Measurements from ENCODE around the gene SC5D.

Gene SC5D

DNA sequence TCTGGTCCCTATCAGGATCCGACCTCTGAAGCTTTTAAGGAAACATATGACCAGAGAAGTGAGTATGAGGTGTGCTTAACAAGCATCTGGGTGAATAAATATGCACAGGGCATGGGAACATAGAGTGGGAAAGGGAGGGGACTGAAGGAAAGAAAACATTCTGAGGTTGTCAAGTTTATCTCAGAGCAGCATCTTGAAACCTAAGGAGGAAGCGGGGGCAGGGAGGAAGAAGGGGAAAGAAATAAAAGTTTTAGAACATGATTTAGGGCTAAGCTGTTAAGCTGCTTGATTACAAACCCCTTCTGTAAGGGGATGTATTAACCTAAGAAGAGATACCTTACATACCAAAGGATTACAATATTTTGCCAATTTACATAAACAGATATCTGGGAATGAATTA lies 24.0 kb upstream of the SC5D start:
- Mint-ChIP-seq H3K9me3 (no peaks in the 10 kb centered on the region), H3K27me3 (ENCODE audit: low read depth) (peaks cover 42% of the 10 kb centered on the region), H3K27ac (no peak overlapping the region), H3K4me1 (ENCODE audit: low read depth) (peaks cover 7% of the 10 kb centered on the region), H3K36me3 (ENCODE audit: low read depth) (no peaks in the 10 kb centered on the region), H3K4me3 (no peak overlapping the region)
- no peak for DNase-seq (ENCODE audit: low spot score)

DNA sequence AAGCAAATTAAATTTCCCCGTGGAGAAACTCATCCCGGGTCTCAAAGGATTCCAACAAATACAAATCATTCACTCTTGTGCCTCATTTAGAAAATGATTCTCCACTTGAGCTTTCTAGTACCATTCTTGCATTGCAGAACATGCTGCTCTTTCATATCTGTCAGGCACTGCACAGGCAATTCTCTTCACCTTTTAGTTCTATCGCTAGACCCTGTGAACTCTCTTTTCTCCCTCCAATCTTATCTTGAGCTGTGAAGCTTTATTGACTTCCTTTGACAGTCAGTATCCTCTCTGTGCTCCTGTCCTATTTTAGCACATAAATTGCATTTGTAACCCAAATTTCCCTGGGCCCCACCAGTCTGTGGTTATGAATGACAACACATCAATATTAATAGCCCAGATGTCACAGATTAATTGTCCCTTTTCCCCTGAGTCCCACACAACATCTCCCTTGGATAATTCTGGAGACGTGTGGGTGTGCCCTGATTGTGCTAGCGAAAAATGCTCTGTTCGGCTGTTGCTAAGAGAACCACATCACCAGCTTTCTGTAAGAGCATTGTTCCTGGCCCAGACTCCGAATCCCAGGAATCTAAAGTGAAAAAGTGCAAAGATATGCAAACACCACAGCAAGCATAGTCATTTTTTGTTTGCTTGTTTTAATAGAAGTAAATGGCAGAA lies 22.4 kb upstream of the SC5D start:
- H3K9me3 Mint-ChIP-seq = no peaks in the 10 kb centered on the region
- DNase-seq (ENCODE audit: low spot score) = no peak
- no peak overlapping the region for H3K4me3 Mint-ChIP-seq
- H3K4me1 Mint-ChIP-seq (ENCODE audit: low read depth) = peaks cover 7% of the 10 kb centered on the region
- no peaks in the 10 kb centered on the region for H3K36me3 Mint-ChIP-seq (ENCODE audit: low read depth)
- peaks cover 44% of the 10 kb centered on the region for H3K27me3 Mint-ChIP-seq (ENCODE audit: low read depth)
- H3K27ac Mint-ChIP-seq = no peak overlapping the region

DNA sequence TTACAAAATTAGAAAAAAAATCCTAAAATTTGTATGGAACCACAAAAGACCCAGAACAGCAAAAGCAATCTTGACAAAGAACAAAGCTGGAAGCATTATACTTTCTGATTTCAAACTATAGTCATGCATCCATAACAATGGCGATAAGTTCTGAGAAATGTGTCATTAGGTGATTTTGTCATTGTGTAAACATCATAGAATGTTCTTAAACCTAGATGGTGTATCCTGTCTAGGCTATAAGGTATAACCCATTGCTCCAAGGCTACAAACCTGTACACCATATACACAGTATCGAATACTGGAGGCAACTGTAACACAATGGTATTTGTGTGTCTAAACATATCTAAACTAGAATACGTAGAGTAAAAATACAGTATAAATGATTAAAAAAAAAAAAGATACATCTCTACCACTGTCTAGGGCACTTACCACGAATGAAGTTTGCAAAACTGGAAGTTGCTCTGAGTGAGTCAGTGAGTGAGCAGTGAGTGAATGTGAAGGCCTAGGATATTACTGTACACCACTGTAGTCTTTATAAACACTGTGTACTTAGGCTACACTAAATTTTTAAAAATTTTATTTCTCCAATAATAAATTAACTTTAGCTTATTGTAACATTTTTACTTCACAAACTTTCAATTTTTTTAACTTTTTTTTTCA lies 18.1 kb upstream of the SC5D start:
- H3K4me3 Mint-ChIP-seq = no peak overlapping the region
- no peak overlapping the region for H3K27ac Mint-ChIP-seq
- peaks cover 17% of the 10 kb centered on the region for H3K9me3 Mint-ChIP-seq
- no peak for DNase-seq (ENCODE audit: low spot score)
- no peaks in the 10 kb centered on the region for H3K4me1 Mint-ChIP-seq (ENCODE audit: low read depth)
- peaks cover 2% of the 10 kb centered on the region for H3K36me3 Mint-ChIP-seq (ENCODE audit: low read depth)
- peaks cover 55% of the 10 kb centered on the region for H3K27me3 Mint-ChIP-seq (ENCODE audit: low read depth)

DNA sequence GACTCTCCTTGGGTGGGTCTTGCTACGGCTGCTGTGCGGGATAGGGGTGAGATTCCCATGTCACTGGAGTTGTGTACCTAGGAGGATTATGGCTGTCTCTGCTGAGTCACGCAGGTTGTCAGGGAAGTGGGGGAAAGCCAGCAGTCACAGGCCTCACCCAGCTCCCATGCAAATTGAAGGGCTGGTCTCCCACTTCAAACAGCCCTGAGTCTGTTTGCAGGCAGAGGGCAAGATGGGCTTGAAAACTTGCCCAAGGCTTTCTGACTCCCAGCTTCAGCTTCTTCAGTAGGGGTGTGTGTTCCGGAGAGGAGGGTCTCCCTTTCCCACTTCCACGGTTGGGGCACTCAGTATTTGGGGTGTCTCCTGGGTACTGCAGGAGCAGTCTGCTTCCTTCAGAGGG lies 10.9 kb upstream of the SC5D start:
- no peaks in the 10 kb centered on the region for H3K4me1 Mint-ChIP-seq (ENCODE audit: low read depth)
- peaks cover 61% of the 10 kb centered on the region for H3K27me3 Mint-ChIP-seq (ENCODE audit: low read depth)
- H3K9me3 Mint-ChIP-seq = peaks cover 17% of the 10 kb centered on the region
- peaks cover 2% of the 10 kb centered on the region for H3K36me3 Mint-ChIP-seq (ENCODE audit: low read depth)
- H3K4me3 Mint-ChIP-seq = no peak overlapping the region
- DNase-seq (ENCODE audit: low spot score) = no peak
- no peak overlapping the region for H3K27ac Mint-ChIP-seq

DNA sequence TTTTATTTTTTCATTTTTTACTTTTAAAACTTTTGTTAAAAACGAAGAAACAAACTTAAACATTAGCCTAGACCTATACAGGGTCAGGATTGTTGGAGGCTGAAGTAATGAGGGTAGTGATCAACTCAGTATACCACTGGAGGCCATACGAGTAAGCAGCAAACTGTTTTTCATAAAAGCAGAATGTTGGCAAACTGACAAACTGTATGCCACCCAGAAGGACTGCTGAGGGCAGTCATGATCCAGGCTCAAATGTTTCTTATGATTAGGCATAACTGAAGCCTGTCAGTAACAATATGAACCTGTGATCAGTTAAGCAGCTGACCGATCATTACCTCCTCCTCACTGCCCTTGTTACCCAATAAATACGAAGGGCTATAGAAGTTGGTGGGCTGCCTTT lies 10.2 kb upstream of the SC5D start:
- H3K4me1 Mint-ChIP-seq (ENCODE audit: low read depth) = no peaks in the 10 kb centered on the region
- no peak for DNase-seq (ENCODE audit: low spot score)
- peaks cover 60% of the 10 kb centered on the region for H3K27me3 Mint-ChIP-seq (ENCODE audit: low read depth)
- H3K27ac Mint-ChIP-seq = no peak overlapping the region
- peaks cover 17% of the 10 kb centered on the region for H3K9me3 Mint-ChIP-seq
- H3K36me3 Mint-ChIP-seq (ENCODE audit: low read depth) = peaks cover 2% of the 10 kb centered on the region
- H3K4me3 Mint-ChIP-seq = no peak overlapping the region

DNA sequence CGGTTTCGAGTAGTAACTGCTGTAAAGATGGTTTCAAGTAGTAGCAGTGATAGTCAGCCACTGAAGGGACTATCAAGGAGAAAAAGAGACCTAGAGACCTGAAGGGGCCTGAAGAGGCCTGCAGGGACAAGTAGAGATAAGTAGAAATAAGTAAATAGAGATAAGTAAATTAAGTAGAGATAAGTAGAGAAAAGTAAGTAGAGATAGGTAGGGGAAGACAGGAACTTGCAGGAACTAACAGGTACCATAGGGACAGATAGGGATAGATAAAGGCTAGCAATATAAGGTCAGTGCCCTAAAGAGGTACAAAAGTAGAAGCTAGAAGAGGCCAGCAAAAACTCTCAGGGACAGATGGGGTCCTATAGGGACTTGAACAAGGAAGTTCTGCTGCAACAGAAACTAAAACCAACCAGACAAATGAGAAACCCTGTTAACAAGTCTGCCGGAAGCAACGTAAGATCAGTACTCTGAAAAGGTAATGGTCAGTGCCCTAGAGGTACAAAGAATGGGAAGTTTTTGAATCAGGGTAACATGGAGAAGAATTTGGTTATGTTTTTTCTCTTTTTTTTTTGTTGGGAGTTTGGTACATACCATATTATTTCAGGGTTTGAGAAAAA lies 9.6 kb upstream of the SC5D start:
- Mint-ChIP-seq H3K9me3 (peaks cover 11% of the 10 kb centered on the region), H3K4me3 (no peak overlapping the region), H3K36me3 (ENCODE audit: low read depth) (peaks cover under 1% of the 10 kb centered on the region), H3K27ac (no peak overlapping the region), H3K4me1 (ENCODE audit: low read depth) (no peaks in the 10 kb centered on the region), H3K27me3 (ENCODE audit: low read depth) (peaks cover 56% of the 10 kb centered on the region)
- DNase-seq (ENCODE audit: low spot score) = no peak

DNA sequence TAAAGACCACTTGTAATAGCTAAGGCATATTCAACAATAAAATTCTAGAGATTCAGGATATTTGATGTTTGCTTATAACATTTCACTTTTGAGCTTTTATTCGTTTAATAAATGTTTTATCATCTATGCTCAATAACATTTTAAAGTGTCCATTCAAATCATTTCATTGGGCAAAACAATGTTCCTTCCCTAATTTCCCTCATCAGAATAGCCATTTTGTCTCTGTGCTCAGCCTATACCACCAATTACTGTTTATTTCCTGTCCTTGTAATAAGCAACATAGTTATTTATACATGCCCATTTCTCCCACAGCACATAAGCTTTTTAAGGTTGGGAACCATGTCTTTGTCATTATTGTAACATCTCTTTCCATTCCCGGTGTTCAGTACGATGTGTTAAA lies 1.3 kb upstream of the SC5D start:
- H3K27me3 Mint-ChIP-seq (ENCODE audit: low read depth) = peaks cover 23% of the 10 kb centered on the region
- no peak overlapping the region for H3K27ac Mint-ChIP-seq
- no peak overlapping the region for H3K4me3 Mint-ChIP-seq
- peaks cover 16% of the 10 kb centered on the region for H3K36me3 Mint-ChIP-seq (ENCODE audit: low read depth)
- peaks cover 7% of the 10 kb centered on the region for H3K9me3 Mint-ChIP-seq
- H3K4me1 Mint-ChIP-seq (ENCODE audit: low read depth) = peaks cover 30% of the 10 kb centered on the region
- no peak for DNase-seq (ENCODE audit: low spot score)

DNA sequence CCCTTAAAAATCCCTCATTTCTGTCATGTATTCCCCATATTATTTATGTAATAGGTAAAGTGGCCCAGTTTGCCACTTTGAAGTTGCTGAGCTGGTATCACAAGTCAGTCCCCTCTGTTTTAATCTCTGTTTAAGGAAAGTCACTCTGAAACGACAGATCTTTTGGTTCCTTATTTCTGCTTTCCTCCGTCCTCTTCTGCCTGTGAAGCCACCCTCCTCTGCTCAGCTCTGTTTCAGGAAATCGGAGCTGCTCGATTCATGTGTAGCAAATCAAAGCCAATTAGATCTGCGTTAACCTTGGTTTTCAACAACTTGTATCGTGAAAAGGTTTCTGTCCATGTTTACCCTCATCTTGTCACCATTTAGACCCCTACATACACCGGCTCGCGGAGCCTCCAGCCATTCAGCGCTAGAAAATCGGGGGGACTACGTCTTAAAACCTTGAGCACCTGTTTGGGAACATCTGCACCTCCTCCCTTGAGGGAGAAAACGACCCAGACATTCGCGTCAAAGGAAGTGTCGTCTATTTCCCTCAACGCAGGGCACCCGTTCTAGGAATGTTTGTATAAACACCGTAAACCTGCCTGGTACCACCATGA lies 576 bp upstream of the SC5D start:
- H3K4me1 Mint-ChIP-seq (ENCODE audit: low read depth) = peaks cover 32% of the 10 kb centered on the region
- H3K9me3 Mint-ChIP-seq = peaks cover 7% of the 10 kb centered on the region
- H3K4me3 Mint-ChIP-seq = peak overlapping the region; percentile 92
- H3K27me3 Mint-ChIP-seq (ENCODE audit: low read depth) = peaks cover 18% of the 10 kb centered on the region
- peak overlapping the region; percentile 88 for H3K27ac Mint-ChIP-seq
- DNase-seq (ENCODE audit: low spot score) = no peak
- H3K36me3 Mint-ChIP-seq (ENCODE audit: low read depth) = peaks cover 20% of the 10 kb centered on the region

DNA sequence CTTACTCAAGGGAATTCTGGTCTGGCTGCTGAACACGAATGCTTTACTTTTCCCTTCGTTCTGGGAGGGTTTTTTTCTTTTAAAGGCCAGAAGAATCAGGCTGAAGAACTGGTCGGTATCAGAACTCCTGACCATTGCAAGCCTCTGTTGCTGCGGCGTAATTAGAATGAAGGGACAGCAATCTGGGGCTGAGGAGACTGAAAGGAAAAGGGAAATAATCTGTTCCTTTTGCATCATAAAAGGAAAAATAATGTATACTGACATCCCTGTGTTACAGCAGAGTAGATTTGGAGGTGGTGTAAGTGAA lies 670 bp downstream of the SC5D start:
- peak overlapping the region; percentile 92 for H3K4me3 Mint-ChIP-seq
- peak overlapping the region; percentile 88 for H3K27ac Mint-ChIP-seq
- peaks cover 34% of the 10 kb centered on the region for H3K4me1 Mint-ChIP-seq (ENCODE audit: low read depth)
- DNase-seq (ENCODE audit: low spot score) = no peak
- peaks cover 11% of the 10 kb centered on the region for H3K27me3 Mint-ChIP-seq (ENCODE audit: low read depth)
- H3K36me3 Mint-ChIP-seq (ENCODE audit: low read depth) = peaks cover 29% of the 10 kb centered on the region
- peaks cover 7% of the 10 kb centered on the region for H3K9me3 Mint-ChIP-seq

DNA sequence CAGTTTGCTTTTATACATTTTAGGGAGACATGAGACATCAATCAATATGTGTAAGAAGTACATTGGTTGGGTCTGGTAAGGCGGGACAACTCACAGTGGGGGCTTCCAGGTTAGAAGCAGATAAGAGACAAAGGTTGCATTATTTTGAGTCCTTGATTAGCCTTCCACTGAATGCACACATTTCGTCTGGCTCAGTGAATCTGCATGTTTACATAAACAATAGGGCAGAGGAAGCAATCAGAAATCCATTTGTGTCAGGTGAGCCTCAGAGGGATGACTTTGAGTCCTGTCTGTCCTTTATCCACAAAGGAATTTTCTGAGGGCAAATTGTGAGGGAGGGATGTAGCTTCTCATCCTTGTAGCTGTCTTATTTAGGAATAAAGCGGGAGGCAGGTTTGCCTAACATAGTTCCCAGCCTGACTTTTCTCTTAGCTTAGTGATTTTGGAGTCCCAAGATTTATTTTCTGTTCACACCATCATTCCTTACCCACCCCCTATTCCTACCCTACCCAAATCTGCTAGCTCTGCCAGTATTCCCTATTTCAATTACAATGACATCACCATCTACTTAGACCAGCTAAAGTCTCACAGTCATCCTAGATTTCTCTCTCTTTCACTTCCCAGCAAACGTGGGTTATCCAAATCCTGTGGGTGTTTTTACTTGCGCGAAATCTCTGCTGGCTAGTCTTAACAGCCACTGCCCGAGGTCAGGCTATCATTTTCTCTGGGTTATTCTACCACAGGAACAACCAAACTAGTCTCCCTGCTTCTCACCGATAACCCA lies 2.9 kb downstream of the SC5D start:
- Mint-ChIP-seq H3K27ac (no peak overlapping the region), H3K27me3 (ENCODE audit: low read depth) (peaks cover 3% of the 10 kb centered on the region), H3K4me3 (no peak overlapping the region), H3K9me3 (peaks cover 4% of the 10 kb centered on the region), H3K36me3 (ENCODE audit: low read depth) (peaks cover 34% of the 10 kb centered on the region), H3K4me1 (ENCODE audit: low read depth) (peaks cover 40% of the 10 kb centered on the region)
- no peak for DNase-seq (ENCODE audit: low spot score)

DNA sequence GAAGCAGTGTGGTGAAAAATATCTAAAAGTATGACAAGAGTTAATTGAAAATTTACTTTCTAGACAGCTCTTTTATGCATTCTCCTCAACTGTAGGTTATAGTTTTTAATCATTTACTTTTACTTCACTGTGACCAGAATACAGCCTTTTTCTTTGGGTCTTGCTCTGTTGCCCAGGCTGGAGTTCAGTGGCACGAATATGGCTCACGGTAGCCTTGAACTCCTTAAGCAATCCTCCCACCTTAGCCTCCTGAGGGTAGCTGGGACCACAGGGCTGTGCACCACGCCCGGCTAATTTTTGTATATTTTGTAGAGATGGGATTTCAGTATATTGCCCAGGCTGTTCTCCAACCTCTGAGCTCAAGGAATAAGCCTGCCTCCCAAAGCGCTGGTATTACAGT lies 5.3 kb downstream of the SC5D start:
- H3K27me3 Mint-ChIP-seq (ENCODE audit: low read depth) = no peaks in the 10 kb centered on the region

DNA sequence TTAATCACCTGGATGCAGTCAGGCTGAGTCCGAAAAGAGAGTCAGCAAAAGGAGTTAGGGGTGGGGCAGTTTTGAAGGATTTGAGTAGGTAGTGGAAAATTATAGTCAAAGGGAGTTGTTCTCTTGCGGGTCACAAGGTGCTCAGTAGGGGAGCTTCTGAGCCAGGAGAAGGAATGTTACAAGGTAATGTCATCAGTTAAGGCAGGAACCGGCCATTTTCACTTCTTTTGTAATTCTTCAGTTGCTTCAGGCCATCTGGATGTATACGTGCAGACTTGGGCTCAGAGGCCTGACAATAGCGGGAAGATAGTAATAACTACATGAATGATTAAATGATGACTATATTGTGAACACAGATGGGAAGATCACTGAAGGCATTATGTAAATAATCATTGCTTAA lies 6.2 kb downstream of the SC5D start:
- Mint-ChIP-seq H3K36me3 (ENCODE audit: low read depth) (peaks cover 42% of the 10 kb centered on the region), H3K27ac (no peak overlapping the region), H3K27me3 (ENCODE audit: low read depth) (no peaks in the 10 kb centered on the region), H3K9me3 (peaks cover 4% of the 10 kb centered on the region), H3K4me1 (ENCODE audit: low read depth) (peaks cover 33% of the 10 kb centered on the region), H3K4me3 (no peak overlapping the region)
- no peak for DNase-seq (ENCODE audit: low spot score)

More for the DNA sequence above, 5.3 kb downstream of the SC5D start:
- Mint-ChIP-seq H3K27ac (no peak overlapping the region), H3K4me3 (no peak overlapping the region), H3K9me3 (peaks cover 4% of the 10 kb centered on the region), H3K36me3 (ENCODE audit: low read depth) (peaks cover 38% of the 10 kb centered on the region), H3K4me1 (ENCODE audit: low read depth) (peaks cover 36% of the 10 kb centered on the region)
- DNase-seq (ENCODE audit: low spot score) = no peak

DNA sequence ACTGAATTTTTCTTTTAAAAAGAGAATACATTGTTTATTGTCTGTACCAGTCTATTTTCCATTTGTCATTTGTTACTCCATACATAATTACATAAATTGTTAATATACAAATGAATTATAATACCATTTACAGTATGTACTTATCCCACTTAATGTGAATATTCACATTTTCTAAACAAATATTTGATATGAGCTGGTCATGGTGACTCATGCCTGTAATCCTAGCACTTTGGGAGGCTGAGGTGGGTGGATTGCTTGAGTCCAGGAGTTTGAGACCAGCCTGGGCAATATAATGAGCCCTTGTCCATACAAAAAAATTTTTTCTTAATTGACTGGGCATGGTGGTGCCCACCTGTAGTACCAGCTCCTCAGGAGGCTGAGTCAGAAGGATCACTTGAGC lies 6.8 kb downstream of the SC5D start:
- no peak for DNase-seq (ENCODE audit: low spot score)
- Mint-ChIP-seq H3K9me3 (peaks cover 4% of the 10 kb centered on the region), H3K27ac (no peak overlapping the region), H3K27me3 (ENCODE audit: low read depth) (no peaks in the 10 kb centered on the region), H3K4me3 (no peak overlapping the region), H3K36me3 (ENCODE audit: low read depth) (peaks cover 46% of the 10 kb centered on the region), H3K4me1 (ENCODE audit: low read depth) (peaks cover 28% of the 10 kb centered on the region)
